Right renal pelvis (tissue), 4 donors: ENCODE data around the gene TBC1D22A. TPM values are rescaled to one million over a fixed set of nuclear protein-coding genes. Genes with fewer than 3 reads are reported as not detected.

Experiments used
- DNase-seq, 4 donors: peaks; one replicate each; pipeline ENCODE4 v3.0.0-alpha.2; 2013; ENCODE audit warnings: low read depth in 4 of 4, low spot score in 3 of 4, missing footprints in 1 of 4
- polyA plus RNA-seq, 4 donors: library from polyadenylated mRNA; unstranded; fragments of 120-200 nt; gene quantifications; one replicate each; pipeline ENCODE4 v1.2.1, GENCODE V29; 2013; ENCODE audit not compliant: insufficient read length in 4 of 4

The TBC1D22A gene
- polyA plus RNA-seq, 4 donors: 17.8 to 19.7 (median 18.2) TPM

GRCh38 chr22:46942799-46943785, 180.6 kb downstream of the TBC1D22A start:
- no peak for DNase-seq

- no peak for DNase-seq
Measured at GRCh38 chr22:46945481-46945880, 183.0 kb downstream of the TBC1D22A start.

GRCh38 chr22:46946383-46946962, 184.0 kb downstream of the TBC1D22A start:
- DNase-seq: no peak

- no peak for DNase-seq
Measured at GRCh38 chr22:46947516-46948257, 185.2 kb downstream of the TBC1D22A start.

DNA sequence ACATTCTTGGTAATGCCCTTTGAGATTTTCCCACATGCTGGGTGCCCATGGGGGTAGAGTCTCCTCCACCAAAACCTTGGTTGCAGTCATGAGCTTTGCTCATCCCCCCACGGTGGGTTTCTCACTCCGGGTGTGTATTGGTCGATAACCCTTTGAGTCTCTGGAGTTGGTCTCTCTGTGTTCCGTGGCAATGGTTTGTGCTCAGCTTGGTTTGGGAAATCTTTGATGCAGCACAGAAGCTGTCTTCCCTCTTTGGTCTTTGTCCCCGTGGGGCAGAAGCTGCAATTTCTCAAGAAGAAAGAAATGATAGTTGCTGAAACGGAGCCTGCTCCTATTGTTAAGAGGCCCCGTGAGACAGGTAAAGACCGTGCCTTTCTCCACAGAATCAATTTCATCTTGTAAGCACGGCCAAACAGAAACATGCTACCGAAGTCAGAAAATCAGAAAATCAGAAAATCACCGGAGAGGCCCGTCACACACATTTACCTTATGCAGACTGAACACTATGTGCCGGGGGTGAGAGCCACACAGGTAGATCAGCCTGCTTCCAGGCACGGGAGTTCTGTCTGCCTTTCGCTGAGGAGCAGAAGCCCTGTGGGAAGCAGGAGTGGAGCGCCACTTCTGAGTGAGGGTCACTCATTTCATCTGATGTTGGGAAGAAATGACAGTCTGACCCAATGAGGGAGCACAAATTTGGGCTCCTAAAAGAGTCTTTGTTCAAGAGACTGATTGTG, 186.1 kb downstream of the TBC1D22A start:
- no peak for DNase-seq

DNA sequence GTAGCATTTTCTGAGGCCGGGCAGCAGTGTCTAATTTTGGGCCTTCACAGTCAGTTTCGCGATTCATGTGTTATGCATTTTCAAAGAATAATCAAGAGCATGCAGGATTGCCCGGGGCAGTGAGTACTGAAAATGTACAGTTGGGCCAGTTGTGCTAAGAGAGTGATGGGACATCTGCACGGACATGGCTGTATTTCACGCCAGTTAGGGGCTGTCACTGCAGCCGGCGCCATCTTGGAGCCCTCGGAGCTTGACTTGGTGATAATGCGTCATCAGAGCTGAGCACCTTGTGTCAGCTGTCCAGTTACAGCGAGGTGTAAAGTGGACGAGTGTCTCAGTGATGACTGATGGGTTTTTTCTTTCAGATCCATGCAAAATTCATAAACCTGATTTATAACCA, 188.9 kb downstream of the TBC1D22A start:
- DNase-seq: no peak

GRCh38 chr22:46951973-46952372, 189.5 kb downstream of the TBC1D22A start:
- no peak for DNase-seq

- DNase-seq: no peak
Measured at GRCh38 chr22:46953968-46954765, 191.7 kb downstream of the TBC1D22A start.

- DNase-seq: no peak
Measured at GRCh38 chr22:46954781-46955180, 192.3 kb downstream of the TBC1D22A start.

GRCh38 chr22:46956498-46957215, 194.2 kb downstream of the TBC1D22A start:
- no peak for DNase-seq

- no peak for DNase-seq
Measured at GRCh38 chr22:46957521-46957920, 195.1 kb downstream of the TBC1D22A start.

DNA sequence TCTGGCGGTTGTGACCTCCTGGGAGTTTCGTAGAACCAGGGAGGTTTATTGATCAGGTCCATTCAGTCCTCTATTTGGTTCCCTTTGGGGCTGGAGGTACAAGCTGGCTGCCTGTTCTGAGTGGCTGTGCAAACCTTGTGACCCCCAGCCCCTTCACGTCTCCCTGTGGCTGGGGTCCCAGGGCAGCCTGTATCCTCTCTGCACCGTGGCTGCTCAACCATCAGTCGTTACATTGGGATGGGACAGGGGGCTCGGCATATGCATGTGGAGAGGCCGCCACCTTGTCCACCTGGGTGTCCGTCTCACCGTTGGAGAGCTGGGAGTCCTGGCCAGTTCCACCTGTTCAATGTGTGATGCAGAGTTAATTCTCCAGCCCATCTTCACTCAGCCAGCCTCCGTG, 195.7 kb downstream of the TBC1D22A start:
- no peak for DNase-seq

- no peak for DNase-seq
Measured at GRCh38 chr22:46958658-46959057, 196.2 kb downstream of the TBC1D22A start.

GRCh38 chr22:46959369-46959768, 196.9 kb downstream of the TBC1D22A start:
- DNase-seq: no peak

- DNase-seq: no peak
Measured at GRCh38 chr22:46961591-46962295, 199.3 kb downstream of the TBC1D22A start.

DNA sequence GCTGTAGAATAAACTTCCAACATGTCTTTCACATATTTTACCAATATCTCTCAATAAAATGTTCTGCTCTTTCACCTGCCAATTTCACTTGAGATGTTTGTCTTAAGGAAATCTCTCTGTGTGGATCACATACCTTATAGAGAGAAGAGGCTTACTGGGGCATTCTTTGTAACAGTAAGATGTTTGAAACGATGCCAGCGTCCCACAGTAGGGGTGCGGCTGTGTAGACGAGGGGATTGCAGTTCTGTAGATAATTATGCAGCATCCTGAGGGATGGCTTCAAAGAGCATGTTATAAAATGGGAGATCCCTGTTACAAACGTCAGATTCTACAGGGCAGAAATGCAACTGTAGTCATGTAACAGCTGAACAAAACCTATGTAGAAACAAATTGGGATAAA, 200.0 kb downstream of the TBC1D22A start:
- no peak for DNase-seq

- DNase-seq: no peak
Measured at GRCh38 chr22:46963672-46964545, 201.5 kb downstream of the TBC1D22A start.
